Activated CD4-positive, alpha-beta T cell treated with anti-CD3 and anti-CD28 coated beads, Interleukin-2, amount 50 U/mL, for 4 hours (primary cell): ENCODE results near the gene CNOT10.
"Not testable (repeated sequence)": the region's sequence is repeated elsewhere in the genome, so short reads cannot be mapped to it uniquely, and the experiment has no call there.

Experiments
- DNase-seq, 2 experiments: peaks; one replicate each; pipeline ENCODE4 v3.0.0-alpha.2; 2020

Gene CNOT10

GRCh38 chr3:32691847-32692246, 6.9 kb downstream of the CNOT10 start:
- no peak for DNase-seq

- DNase-seq = no peak
Measured at GRCh38 chr3:32696523-32696922, 11.5 kb downstream of the CNOT10 start.

GRCh38 chr3:32698506-32698905, 13.5 kb downstream of the CNOT10 start:
- no peak for DNase-seq

DNA sequence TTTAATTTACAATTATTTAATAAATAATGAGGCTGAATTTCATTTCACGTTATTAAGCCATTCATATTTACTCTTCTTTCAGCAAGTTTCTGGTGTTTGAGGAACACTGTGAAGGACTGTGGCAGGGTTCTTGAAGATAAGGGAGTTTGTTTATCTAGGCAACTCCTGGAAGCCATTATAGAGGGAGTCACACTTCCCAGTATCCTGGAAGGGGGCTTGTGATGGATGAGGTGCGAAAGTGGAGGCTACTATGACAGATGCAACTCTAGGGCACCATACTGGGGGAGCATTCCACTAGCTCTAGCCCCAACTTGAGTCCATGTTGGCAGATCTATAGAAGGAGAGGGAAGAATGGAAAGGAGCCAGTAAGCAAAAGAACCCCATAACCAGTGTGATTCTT, 14.4 kb downstream of the CNOT10 start:
- DNase-seq = no peak

GRCh38 chr3:32700244-32700643, 15.3 kb downstream of the CNOT10 start:
- no peak for DNase-seq

GRCh38 chr3:32703491-32703972, 18.5 kb downstream of the CNOT10 start:
- DNase-seq = no peak

DNA sequence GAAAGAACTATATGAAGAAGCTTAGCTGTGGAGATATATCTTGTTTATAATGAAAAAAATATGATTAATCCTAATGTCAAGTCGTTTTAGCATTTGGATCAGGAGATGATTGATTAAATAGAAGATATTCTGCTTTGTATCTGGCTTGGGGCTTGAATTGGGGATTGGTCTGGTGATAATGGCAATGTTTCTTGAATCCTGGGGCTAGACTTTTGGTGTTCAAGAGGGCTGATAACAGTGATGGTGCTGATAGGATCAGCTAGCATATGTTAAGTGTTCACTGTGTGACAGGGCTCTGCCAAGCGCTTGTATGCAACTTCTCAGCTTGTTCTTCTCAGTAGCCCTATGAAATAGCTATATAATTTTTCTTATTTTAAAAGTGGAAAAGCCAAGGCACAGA, 20.2 kb downstream of the CNOT10 start:
- no peak for DNase-seq

DNA sequence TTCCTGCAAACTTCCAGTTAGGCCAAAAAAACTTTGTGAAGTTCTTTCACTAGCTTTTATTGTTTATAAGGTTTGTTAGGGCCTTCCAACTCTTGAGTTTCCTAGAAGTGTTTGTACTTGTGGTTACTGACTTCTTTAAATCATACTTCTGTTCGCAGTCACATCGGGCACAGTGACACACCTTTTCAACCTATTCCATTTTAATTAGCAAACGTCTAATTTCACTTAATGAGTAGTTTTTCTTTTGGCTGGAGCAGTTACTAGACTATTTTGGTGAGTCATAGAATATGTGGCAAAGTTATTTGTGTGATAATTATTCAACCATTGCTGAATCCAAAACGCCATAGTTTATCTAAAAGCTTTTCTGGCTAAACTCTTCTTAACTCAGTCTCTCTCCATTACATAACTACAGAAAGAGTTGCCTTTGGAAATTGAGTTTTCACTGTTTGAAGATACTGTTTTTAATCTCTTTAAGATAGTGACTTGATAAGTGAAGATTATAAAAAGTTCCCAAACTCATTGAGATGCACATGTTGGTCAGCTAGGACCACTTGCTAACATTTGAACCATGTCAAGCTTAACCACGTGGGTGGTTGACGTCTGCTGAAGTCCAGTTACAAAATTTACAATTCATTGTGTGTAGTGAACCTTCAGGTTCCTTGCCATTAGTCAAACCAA, 21.5 kb downstream of the CNOT10 start:
- DNase-seq = no peak

DNA sequence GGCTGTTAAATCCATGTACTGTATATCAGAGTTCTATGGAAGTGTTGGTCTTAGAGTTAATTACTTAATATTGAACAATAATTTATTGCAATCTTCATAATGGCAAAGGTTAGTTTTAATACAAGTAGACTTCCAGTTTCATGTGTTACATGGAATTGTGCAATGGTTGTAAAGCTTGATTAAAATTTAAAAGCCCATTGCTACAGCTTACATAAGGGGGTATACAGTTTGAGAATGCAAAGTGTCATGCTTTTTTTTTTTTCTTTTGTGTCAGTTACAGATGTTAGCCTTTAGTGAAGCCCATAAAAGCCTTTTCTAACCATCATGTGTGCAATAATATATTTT, 22.0 kb downstream of the CNOT10 start:
- no peak for DNase-seq

GRCh38 chr3:32708672-32709283, 23.8 kb downstream of the CNOT10 start:
- DNase-seq = no peak

- DNase-seq = no peak
Measured at GRCh38 chr3:32709346-32709745, 24.4 kb downstream of the CNOT10 start.

DNA sequence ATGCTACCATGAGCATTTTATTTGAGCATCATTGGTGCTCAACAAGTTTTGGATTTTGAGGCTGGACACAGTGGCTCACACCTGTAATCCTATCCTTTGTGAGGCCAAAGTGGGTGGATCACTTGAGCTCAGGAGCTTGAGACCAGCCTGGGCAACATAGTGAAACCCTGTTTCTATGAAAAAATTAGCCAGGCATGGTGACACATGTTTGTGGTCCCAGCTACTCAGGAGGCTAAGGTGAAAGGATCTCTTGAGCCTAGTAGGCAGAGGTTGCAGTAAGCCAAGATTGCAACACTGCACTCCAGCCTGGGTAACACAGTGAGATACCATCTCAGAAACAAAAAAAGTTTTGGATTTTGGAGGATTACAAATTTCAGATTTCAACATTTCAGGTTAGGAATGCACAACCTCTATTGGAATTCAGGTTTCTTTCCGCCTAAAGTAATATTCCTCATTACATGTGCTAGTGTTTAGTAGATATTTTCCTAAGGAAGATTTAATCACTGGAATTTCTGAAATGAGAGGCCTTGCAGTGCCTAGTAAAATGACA, 27.6 kb downstream of the CNOT10 start:
- no peak for DNase-seq

DNA sequence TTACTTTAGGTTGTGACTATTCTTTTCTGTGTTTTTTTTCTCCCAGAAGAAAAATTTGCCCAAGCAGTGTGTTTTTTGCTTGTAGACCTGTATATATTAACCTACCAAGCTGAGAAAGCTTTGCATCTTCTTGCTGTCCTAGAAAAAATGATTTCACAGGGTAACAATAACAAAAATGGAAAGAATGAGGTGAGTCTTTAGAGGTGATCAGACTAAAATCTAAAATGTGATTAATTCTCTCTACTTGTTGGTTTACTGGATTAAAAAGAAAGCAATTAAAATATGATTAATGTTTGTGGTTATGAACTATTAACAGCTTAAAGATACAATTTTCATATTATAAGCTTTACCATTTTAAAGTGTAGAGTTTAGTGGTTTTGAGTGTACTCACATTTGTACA, 28.2 kb downstream of the CNOT10 start:
- DNase-seq = no peak

DNA sequence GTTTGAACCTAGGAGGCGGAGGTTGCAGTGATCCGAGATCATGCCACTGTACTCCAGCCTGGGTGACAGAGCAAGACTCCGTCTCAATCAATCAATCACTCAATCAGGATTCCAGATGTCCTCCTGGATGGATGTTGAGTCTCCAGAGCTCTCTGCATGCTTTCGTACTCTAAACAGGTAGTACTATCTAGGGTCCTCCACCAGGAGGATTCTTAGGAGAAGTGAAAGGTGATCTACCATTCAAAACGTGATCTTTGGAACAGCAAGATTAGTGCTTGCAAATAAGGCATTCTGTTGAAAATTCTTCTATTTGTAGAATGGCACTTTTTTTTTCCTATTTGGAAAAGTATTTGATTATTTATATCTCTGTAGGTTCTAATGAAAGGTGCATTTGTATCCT, 34.3 kb downstream of the CNOT10 start:
- no peak for DNase-seq

- DNase-seq = no peak
Measured at GRCh38 chr3:32719931-32720330, 34.9 kb downstream of the CNOT10 start.

GRCh38 chr3:32725721-32726120, 40.7 kb downstream of the CNOT10 start:
- no peak for DNase-seq

- no peak for DNase-seq
Measured at GRCh38 chr3:32733631-32734229, 48.7 kb downstream of the CNOT10 start.

- DNase-seq = no peak
Measured at GRCh38 chr3:32734756-32735155, 49.8 kb downstream of the CNOT10 start.

GRCh38 chr3:32743470-32743869, 58.5 kb downstream of the CNOT10 start:
- not testable (repeated sequence) for DNase-seq

DNA sequence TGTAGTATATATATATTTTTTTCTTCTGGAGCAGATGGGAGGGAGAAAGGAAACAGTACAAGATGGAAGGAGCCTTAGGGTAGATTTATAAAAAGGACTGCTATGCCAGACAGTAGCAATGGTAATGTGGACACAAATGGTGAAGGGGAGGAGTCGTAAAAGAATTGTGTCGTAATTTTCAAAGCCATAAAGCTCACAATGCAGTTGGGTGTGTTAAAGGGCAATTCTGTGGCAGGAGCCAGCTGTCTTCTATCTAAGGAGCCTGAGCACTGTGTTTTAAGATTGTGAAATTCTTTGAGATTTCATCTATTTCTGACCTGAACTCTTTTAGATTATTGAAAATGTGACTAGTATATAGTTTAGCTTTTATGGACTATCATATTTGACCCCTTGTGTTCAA, 58.9 kb downstream of the CNOT10 start:
- no peak for DNase-seq

- no peak for DNase-seq
Measured at GRCh38 chr3:32751377-32751776, 66.4 kb downstream of the CNOT10 start.

GRCh38 chr3:32755761-32756160, 70.8 kb downstream of the CNOT10 start:
- no peak for DNase-seq

- DNase-seq = no peak
Measured at GRCh38 chr3:32757618-32758374, 72.8 kb downstream of the CNOT10 start.

GRCh38 chr3:32758375-32758753, 73.4 kb downstream of the CNOT10 start:
- no peak for DNase-seq
